ENCODE results near the gene C13orf46.

C13orf46 gene

DNA sequence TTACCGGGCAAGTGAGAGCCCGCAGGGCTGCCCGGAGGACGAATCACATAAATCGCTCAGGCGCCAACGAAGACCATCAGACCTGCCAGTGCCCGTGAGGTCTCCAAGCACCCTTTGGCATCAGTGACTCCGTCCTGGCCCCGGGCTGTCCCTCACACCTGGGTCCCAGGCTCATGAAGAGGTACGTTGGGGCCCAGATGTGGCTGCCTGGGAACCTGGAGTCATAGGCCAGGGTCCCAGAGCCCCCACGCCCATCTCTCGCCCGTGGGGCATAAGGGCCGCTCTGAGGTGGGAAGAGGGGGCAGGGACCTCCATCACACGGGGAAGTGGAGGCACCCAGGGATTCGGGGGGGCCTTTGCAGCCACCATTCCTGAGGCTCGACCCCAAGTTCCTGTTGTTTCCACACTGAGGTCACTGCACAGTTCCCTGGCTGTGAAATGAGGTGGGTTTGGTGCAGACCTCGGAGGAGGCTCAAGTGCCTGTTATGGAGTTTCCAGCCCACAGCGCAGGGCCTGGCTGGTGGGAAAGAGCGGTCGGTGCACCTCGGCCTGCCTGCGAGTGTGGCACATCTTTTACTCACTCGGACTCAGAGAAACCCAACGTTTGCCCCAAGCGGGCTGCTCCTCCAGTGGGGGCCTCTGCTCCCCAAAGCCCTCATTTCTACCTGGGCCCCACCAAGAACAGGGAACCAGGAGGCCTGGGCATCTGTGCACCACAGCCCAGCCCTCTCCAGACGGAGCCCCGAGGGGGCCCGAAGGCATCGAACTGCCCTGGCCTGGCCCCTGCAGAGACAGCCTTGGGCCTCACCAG, 35.9 kb upstream of the C13orf46 start:
- DNase-seq: no peak

DNA sequence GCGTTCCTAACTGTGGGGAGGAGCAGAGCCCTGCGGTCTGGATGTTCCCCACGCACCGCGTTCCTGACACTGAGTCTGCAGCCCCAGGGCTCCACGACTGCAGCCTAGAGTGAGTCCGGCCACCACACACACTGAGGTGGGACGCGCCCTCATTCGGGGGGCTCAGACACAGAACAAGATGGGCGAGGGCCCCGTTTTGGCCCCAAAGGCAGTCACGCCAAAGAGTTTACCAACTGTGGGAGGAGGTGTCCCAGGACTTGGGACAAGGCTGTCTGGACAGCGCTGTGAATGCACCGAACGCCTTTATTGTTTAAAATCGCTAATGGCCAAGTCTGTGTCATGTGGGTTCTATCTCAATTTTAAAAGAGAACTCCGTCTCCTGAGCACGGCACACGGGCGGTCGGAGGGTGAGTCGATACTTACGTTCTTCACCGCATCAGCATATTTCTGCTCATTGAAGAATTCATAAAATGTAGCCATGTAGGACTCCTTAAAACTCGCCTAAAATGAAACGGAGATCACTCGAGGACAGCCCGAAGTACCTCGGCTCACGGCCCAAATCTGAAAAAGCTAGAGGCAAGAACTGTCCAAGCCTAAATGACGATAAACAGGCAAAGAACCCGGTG, 35.2 kb upstream of the C13orf46 start:
- DNase-seq: no peak

DNA sequence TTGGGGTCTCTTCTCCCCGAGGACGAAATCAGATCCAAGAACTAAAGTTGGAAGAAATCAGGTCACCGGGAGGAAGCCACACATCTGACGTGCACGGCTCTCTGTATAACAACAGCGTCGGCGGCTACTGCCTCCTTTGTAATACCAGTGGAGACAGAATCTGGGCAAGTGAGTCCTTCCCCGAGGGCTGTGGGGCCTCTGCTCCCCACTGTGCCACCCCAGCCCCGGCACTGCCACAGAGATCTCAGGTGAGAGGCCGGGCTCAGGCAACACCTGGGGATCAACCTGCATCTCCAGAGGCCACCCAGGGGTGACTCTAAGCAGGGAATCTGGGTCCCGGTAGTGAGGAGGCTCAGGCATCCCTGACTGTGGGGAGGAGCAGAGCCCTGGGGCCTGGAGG, 33.7 kb upstream of the C13orf46 start:
- no peak for DNase-seq

DNA sequence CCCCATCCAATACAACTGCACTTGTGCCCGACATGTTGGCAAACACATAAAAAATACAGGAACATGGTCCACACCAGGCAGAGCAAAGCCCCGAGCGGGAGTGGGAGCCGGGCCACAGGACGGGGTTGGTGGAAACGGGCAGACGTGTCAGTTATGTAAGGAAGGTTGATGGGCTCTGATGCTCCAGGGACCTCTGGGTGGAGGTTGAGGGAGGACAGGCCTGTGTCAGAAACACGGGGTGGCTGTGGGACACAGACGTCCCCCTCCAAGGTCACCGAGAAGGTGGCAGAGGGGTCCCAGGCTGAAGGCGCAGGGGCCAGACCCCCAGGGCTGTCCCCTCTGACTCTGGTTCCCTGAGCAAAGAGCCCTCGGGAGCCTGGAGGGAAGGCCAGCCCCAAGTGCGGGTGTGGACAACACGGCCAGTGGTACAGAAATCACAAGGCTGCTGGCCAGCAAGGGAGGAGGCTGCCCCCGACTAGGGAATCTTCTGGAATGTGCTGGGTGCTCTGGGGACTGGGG, 31.4 kb upstream of the C13orf46 start:
- no peak for DNase-seq

DNA sequence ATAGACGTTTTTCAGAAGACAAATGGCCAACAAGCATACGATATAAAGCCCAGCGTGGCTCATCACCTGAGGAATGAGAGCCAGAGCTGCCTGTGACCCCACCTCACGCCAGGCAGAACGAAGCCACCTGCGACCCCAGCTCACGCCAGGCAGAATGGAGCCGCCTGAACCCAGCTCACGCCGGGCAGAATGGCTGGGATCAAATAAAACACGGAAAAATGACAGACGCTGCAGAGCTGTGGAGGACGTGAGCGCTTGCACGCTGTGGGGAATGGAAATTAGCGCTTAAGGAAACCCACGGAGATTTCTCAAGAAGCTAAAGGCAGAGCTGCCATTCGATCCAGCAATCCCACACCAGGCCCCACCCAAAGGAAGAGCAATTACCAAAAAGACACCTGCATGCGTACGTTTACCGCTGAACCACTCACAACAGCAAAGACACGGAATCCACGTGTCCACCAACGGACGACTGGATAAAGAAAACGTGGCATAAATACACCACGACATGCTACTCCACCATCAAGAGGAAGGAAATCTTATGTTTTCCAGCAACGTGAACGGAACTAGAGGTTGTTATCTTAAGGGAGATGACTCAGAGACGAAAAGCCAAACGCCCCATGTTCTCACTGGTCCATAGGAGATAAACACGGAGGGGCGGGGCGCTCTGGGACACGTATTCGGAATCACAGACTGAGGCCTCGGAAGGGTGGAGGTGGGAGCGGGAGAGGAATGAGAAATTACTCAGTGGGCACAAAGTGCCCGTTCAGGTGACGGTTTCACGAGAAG, 30.7 kb upstream of the C13orf46 start:
- DNase-seq: no peak

DNA sequence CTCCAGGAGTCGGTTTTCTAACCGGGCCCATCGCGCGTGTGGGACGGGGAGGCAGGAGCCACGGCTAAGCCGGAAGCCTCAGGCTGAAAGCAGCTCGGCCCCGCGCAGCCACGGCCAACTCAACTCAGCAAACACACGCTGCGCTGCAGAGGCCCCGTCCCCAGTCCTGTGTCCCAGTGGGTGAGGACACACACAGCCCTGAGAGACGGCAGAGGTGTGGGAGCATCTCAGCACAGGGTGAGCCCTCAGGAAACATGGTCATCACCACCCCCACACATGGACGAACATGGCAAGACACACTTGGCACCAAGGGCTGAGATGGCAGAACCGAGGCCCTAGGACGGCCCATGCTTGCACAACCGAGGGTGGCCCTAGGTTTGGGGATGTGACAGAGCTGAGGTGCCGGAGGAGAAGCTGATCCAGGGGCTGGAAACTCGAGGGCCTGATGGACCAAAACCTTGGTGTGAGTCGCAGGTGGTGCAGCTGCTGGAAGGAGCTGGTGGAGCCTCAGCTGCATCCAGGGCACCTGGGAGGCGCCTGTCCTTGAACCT, 29.0 kb upstream of the C13orf46 start:
- no peak for DNase-seq

DNA sequence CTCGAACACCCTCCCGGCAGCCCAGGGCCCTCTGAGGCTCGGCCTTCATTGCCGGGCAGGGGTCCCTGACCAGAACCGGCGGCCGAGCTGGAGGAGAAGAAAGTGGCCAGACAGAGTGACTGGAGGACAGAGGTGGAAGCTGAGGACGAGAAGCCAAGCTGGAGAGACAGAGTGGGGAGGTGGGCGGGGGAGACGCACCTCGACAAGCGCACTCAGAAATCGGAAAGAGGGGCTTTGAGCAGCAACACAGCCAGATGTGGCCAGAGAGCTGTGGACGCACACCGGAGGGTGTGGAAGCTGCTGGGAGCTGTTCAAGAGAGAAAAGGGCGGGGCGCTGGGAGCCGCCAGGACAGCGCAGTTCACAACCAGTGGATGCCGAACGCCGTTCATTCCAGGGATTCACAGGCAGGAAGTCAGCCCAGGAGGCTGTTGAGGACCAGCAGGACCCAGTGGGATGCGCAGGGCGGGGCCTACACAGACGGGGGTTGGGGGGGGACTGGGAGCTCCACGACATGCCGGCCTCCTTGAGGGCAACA, 28.2 kb upstream of the C13orf46 start:
- DNase-seq: no peak

DNA sequence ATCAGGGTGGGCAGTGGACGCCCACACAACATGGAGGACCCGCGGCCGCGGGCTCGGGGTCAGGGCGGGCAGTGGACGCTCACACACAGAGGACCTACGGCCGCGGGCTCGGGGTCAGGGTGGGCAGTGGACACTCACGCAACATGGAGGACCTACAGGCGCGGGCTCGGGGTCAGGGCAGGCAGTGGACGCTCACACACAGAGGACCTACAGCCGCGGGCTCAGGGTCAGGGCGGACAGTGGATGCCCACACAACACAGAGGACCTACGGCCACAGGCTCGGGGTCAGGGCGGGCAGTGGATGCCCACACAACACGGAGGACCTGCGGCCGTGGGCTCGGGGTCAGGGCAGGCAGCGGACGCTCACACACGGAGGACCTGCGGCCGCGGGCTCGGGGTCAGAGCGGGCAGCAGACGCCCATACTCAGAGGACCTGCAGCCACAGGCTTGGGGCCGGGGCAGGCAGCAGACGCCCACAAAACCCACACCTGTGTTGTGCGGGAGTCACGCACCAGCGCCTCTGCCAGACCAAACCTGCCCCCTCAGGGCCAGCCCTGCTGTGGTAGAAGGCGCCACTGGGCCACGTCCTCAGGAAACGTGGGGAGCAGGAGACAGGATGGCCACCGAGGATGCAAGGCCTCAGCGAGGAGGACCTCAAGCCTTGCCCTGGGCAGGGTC, 27.6 kb upstream of the C13orf46 start:
- DNase-seq: no peak

DNA sequence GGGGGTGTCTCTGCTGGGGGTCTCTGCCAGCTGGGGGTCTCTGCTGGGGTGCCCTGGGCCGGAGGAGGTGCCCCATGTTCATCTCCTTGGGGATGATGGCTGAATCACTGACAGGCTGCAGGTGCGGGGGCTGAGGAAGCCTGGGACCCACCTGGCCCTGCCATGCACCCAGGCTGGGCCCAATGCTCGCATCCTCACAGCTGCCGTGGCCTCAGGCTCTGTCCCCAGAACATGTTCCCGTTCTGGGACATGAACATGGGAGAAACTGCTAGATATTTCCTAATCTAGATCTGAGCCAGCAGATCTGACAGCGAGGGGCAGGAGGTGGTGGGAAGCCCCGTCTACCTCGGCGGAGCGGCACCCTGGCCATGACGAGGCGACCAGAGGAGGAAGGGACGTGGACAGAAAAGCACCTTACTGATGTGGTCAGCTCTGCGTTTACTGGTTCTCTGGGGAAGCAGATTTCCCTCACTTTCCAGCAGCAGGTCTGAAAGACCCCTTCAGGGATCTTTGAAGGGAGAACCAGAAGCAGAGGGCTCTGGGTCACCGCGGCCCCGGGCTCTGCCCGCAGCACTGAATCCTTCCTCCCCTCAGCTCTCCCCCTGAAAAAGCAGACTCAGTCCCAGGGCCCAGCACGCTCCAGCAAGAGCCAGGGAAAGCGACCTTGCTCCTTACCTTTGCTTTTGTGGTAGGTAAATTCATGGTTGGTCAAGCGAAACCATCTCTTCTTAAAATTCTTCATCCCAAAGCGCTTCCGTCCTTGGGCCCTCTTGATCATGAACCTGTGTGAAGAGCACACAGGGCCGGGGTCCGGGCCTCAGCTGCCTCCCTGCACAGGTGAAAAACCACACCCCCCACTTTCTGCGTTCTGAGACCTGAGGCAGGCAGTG, 26.5 kb upstream of the C13orf46 start:
- no peak for DNase-seq

DNA sequence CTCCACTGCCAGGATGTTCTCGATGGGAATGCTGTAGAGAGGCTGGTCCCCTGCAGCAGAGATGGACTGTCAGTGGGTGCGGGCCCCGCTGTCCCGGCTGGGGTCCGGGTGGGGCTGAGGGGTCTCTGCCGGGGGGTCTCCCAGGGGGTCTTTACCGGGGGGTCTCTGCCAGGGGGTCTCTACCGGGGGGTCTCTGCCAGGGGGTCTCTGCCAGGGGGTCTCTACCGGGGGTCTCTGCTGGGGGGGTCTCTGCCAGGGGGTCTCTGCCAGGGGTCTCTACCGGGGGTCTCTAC, 25.7 kb upstream of the C13orf46 start:
- DNase-seq: no peak

DNA sequence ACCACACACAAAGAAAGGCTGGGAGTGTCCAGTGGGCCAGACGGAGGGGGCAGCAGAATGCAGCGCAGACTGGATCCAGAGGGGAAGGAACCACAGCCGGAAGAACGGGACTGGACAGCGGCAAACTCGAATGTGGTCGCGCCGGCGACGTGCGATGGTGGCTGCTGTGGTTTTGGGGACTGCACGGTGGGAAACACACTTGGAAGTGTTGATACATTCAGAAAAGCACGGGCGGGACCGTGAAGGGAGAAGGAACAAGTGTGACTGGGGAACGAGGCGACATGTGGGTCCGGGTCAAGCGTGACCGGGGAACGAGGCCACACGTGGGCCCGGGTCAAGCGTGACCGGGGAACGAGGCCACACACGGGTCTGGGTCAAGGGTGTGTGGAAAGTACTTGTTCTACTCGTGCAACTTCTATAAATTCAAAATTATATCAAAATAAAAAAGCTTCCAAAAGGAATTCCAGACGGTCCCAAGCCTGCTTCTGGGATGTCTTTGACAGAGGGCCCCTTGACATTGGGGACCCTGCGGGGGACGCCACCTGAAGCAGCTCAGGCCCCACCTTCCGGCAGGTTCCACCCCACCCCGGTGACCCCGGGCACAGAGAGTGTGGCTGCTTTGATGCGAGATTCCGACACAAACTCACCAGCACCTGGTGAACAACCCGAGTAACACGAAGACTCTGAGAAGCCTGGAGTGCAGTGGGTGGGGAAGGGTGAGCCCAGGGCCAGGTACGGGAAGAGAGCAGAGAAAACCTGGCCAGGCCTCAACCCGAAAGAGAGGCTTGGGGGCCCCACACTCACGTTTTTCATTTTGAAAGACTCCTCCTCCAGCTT, 25.1 kb upstream of the C13orf46 start:
- no peak for DNase-seq

DNA sequence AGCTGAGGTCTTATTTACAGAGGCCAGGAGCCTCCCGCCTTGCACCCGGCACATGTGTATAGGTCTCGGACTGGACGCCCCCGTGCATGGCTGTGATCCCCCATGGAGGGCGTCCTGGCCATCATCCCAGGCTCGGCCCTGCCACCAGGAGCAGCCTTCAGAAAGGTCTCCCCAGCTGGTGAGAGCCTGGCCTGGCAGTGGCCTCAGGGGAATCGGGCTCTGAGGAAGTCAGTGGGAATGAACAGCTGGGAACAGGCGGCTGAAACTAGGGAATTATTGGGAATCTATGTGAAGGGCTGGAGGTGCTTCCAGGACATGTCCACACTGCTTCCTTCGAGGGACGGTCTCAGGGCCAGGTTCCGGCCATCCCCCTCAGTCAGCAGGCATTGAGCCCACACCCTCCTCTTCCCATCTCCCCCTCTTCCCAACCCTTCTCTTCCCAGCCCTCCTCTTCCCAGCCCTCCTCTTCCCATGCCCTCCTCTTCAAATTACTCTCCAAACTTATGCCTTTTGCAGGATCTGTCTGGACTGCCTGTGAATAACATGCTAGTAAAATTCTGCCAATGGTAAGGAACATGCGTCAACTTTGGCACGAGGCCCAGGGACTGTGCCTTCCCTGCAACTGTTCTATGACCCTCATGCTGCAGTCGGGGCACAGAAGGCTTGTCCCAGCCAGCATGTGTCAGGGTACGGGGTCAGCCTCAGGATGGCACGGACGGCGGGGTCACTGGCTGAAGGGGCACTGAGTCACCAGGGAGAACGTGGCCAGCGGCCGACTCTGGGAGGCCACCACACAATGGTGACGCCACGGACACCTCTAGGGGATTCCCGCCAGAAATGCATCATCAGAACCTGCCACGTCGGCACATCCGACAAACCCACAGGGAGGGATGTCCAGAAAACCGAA, 24.2 kb upstream of the C13orf46 start:
- no peak for DNase-seq

DNA sequence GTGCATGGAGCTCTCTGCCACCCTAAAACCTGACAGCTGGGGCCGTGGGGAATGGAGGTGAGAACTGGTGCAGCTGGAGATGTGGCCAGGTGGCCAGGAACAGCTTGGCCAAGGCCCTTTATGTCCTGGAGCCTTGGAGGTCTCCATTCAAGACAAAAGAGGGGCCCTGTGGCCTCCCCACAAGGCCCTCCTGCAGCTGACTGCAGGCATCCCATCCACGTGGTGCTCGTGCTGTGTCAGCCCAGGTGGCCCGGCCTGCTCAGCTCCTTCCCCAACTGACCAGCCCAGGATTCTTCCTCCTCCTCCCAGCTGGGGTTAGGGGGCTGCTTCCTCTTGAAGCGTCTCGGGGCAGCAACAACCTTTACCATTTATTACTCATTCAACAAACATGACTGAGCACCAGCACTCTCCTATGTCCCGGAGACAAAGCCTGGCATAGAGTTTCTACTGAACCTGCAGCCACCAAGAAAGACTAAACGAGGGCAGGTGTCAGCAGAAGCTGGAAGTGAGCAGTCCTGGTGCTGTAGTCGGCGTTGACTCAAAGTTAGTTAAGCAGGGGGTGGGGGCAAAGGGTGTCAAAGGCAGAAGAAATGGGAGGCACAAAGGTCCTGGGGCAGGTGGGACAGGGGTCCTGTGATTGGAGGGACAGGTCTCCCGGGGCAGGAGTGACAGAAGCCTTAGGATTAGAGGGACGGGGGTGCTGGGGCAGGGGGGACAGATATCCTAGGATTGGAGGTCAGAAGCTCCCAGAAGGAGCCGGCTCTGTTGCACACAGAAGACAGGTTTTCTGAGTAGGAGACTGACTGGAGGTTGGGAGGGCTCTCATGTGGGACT, 23.3 kb upstream of the C13orf46 start:
- DNase-seq: no peak

DNA sequence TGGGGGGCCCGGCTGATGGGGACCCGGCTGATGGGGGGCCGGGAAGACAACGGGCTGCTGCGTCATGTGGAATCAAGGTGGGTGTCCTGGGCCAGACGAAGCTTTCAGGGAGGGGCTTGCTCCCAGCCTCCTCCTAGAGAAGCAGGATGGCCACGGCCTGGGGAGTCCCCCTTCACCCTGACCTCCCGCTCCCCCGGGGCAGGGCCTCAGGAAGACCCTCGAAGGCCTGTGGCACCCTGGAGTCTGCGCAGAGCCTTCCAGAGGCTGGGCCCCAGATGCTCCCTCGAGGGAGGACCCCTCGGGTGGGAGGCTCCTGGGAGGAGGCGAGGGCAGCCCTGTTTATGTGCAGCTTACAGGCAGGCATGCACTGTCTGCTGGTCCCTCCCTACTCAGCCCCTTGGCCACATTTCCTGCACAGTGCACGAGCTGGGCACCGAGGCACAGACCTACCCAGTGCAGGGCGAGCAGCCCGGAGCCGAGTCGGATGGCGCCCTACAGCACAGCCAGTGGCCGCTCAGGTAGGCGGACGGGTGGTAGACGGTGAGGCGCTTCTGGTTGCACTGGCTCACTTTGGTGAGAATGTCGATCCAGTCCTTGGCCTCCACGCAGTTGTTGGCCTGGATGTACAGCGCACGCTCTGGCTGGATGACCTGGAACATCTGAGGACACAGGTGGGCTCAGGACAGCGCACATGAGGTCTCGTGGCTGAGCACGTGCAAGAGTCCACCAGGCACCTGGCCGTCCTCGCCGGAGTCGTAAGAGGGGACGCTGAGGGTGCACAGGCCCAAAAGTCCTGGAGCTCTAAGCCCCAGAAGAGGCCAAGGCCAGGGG, 22.4 kb upstream of the C13orf46 start:
- DNase-seq: no peak

DNA sequence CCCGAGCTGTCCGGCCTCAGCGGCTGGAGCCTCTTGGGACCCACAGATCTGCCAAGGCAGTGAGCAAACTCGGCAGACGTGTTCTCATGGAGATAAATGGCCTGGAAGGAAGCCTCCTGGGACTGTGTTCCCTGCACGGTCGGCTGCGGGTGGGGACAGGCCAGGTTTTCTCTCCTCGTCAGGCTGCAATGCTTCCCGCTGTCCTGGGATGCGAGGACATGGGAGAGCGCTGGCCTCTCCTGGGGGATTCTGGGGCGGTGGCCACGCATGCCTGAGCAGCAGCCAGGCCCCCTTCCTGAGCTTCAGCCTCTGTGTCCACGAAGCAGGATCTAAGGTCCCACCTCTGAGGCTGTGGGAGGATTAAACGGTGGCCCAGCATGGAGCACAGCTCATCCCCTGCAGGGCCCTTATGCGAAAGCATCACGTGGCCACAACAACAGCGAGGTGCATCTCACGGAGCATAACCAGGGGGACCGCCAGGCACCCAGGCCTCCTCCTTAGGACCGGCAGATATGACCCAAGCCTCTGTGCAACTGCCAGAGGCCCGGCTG, 21.2 kb upstream of the C13orf46 start:
- no peak for DNase-seq

DNA sequence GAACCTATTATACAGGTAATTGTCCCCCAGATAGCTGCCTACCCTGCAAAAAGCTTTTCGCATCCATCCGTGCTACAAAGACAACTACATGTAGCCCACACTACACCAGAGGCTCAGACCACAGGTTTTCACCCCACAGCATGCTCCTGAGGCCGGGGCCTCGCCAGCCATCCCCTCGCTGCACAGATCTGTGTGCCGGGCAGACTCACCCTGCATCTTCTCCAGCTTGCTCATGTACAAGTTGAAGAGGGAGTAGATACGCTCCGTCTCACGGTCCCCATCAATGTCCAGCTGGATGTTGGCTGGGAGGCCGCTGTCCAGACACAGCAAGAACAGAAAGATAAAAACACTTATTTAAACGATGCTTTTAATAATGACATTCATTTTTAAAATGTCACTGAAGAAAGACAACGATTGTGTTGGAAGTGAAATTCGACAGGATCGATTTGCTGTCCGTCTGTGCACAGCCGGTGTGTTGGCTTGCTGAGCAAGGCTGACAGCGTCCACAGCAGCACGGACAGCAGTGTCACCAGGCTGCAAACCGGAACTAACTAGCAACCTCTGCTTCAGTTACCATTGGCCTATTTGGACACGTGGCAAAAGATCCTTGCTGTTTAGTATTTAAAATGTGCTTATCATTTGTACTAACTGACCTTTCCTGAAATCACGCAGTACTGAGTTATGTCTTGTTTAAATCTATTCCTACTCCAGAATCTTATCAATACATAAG, 18.6 kb upstream of the C13orf46 start:
- DNase-seq: no peak

All from NCI-H1436 (cell line).